Fibroblast of lung (primary cell): ENCODE measurements around the gene TF. TPM values are rescaled to one million over a fixed set of nuclear protein-coding genes. Genes with fewer than 3 reads are reported as not detected.
"Not testable (repeated sequence)": the region's sequence is repeated elsewhere in the genome, so short reads cannot be mapped to it uniquely, and the experiment has no call there.

Experiments used
- DNase-seq, 2 donors: peaks; one replicate each; pipeline versions ENCODE4 v3.0.0 to v3.0.0-alpha.2; 2010; ENCODE audit warnings: low read depth in 2 of 2
- H2AFZ ChIP-seq: 2 replicates; pipeline ENCODE4 v1.5.1; 2012; ENCODE audit warnings: low read length, control low read depth, inconsistent platforms
- H3K27ac ChIP-seq: 2 replicates; pipeline ENCODE4 v1.5.1; 2011; ENCODE audit warnings: low read length, control low read depth; ENCODE audit not compliant: insufficient read depth
- H3K27me3 ChIP-seq: 2 replicates; pipeline ENCODE4 v1.5.1; 2011; ENCODE audit warnings: mild to moderate bottlenecking, low read length; ENCODE audit not compliant: control insufficient read depth, insufficient read depth
- H3K36me3 ChIP-seq: 2 replicates; pipeline ENCODE4 v1.5.1; 2011; ENCODE audit warnings: low read length; ENCODE audit not compliant: control insufficient read depth, insufficient read depth
- H3K4me1 ChIP-seq: 2 replicates; pipeline ENCODE4 v1.5.1; 2011; ENCODE audit warnings: low read length; ENCODE audit not compliant: control insufficient read depth, insufficient read depth; ENCODE audit errors: extremely low read depth
- H3K4me2 ChIP-seq: 2 replicates; pipeline ENCODE4 v1.5.1; 2011; ENCODE audit warnings: low read length, control low read depth; ENCODE audit not compliant: insufficient read depth; ENCODE audit errors: extremely low read depth
- H3K4me3 ChIP-seq, 4 experiments: fragments of 200-600 bp in 1 of 4; sonication (generic) in 1 of 4; replicated peaks in 1 of 4; 2 replicates each; pipeline ENCODE4 v1.5.1; 2011 to 2016; ENCODE audit warnings: low read length in 4 of 4, low read depth in 3 of 4, mild to moderate bottlenecking in 3 of 4, control low read depth in 2 of 4, inconsistent platforms in 1 of 4, mixed read lengths in 1 of 4; ENCODE audit not compliant: insufficient read depth in 1 of 4; ENCODE audit errors: control extremely low read depth in 1 of 4
- H3K79me2 ChIP-seq: 2 replicates; pipeline ENCODE4 v1.5.1; 2012; ENCODE audit warnings: mild to moderate bottlenecking, low read length, inconsistent platforms; ENCODE audit not compliant: control insufficient read depth, insufficient read depth
- H3K9ac ChIP-seq: 2 replicates; pipeline ENCODE4 v1.5.1; 2011; ENCODE audit warnings: mild to moderate bottlenecking, low read length, control low read depth; ENCODE audit not compliant: insufficient read depth
- H3K9me3 ChIP-seq: 2 replicates; pipeline ENCODE4 v1.5.1; 2012; ENCODE audit warnings: low read depth, low read length; ENCODE audit not compliant: control insufficient read depth, insufficient read depth
- H4K20me1 ChIP-seq: 2 replicates; pipeline ENCODE4 v1.5.1; 2011; ENCODE audit warnings: low read length; ENCODE audit not compliant: control insufficient read depth, insufficient read depth; ENCODE audit errors: extremely low read depth
- EZH2 ChIP-seq: IDR thresholded peaks from 2 replicates; pipeline ENCODE4 v1.5.1; 2012; ENCODE audit warnings: low read length, control low read depth, mild to moderate bottlenecking; ENCODE audit errors: missing control alignments
- polyA plus RNA-seq, 2 donors: library from polyadenylated mRNA; depleted of rRNA in 1 of 2; stranded (reverse) in 1 of 2; unstranded in 1 of 2; fragments of >200 nt; gene quantifications; 2 replicates each; pipeline ENCODE4 v1.2.1, GENCODE V29; 2011 to 2012; ENCODE audit warnings: missing spikeins in 1 of 2
- total RNA-seq: library from RNA; depleted of rRNA; stranded (reverse); fragments of >200 nt; gene quantifications from 2 replicates; pipeline ENCODE4 v1.2.1, GENCODE V29; 2014
- TF ChIP-seq, protein P1 (sequence below), 2 donors: IDR thresholded peaks in 1 of 2; conservative IDR thresholded peaks in 1 of 2; 1 replicate in 1 of 2; 2 replicates in 1 of 2; pipeline ENCODE4 v1.5.1; 2011 to 2012; ENCODE audit warnings: low read length in 2 of 2, control low read depth in 1 of 2, inconsistent platforms in 1 of 2, low read depth in 1 of 2, mild to moderate bottlenecking in 1 of 2

TF gene
- total and polyA plus RNA-seq, 2 donors (not counting 1 experiment from before 2014, with no cell fraction given): 0.05 to 0.33 TPM

DNA sequence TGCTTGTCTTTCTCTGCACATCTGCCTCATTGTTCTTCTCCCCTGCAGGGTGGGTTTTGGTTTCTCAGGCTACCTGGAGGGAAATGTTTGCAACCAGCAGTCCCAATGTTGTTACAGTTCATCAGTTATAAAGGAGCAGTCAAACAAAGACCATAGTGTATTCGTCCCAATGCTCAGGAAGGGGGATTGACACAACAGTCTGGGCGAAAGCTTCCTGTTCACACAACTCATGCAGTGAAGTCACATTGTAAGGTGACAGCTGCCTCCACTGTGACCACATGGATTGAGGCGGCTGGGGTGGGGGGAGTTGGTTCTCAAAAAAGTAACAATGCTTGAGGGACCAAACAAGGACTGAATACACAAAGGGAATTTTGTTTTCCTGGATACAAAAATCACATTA is 28.8 kb upstream of the TF start:
- TF ChIP-seq, protein P1, sequence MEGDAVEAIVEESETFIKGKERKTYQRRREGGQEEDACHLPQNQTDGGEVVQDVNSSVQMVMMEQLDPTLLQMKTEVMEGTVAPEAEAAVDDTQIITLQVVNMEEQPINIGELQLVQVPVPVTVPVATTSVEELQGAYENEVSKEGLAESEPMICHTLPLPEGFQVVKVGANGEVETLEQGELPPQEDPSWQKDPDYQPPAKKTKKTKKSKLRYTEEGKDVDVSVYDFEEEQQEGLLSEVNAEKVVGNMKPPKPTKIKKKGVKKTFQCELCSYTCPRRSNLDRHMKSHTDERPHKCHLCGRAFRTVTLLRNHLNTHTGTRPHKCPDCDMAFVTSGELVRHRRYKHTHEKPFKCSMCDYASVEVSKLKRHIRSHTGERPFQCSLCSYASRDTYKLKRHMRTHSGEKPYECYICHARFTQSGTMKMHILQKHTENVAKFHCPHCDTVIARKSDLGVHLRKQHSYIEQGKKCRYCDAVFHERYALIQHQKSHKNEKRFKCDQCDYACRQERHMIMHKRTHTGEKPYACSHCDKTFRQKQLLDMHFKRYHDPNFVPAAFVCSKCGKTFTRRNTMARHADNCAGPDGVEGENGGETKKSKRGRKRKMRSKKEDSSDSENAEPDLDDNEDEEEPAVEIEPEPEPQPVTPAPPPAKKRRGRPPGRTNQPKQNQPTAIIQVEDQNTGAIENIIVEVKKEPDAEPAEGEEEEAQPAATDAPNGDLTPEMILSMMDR (conservative IDR thresholded peaks at IDR 0.05 in 1 of 2, IDR thresholded peaks at IDR 0.05 in 1 of 2; ENCODE audit: low read depth in 1 of 2, low read length in 2 of 2): no peak
- no peak for TF ChIP-seq EZH2

DNA sequence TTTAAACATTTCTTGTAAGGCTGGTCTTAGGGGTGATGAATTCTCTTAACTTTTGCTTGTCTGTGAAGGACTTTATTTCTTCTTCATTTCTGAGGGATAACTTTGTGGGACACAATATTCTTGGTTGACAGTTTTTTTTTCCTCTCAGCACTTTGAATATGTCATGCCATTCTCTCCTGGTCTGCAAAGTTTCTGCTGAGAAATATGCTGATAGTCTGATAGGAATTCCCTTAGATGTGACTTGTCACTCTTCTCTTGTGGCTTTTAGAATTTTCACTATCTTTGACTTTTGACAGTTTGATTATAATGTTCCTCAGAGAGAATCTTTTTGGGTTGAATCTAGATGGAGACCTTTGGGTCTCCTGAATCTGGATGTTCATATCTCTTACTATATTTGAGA is 23.3 kb upstream of the TF start:
- H3K36me3 ChIP-seq: no peaks in the 10 kb centered on the region
- no peaks in the 10 kb centered on the region for H3K79me2 ChIP-seq
- no peaks in the 10 kb centered on the region for H3K27me3 ChIP-seq
- no peak overlapping the region for H3K27ac ChIP-seq
- no peaks in the 10 kb centered on the region for H3K4me1 ChIP-seq
- TF ChIP-seq EZH2: no peak
- TF ChIP-seq, protein P1 (conservative IDR thresholded peaks at IDR 0.05 in 1 of 2, IDR thresholded peaks at IDR 0.05 in 1 of 2; ENCODE audit: low read depth in 1 of 2, low read length in 2 of 2): no peak
- no peak for DNase-seq
- H3K9me3 ChIP-seq: no peaks in the 10 kb centered on the region
- H2AFZ ChIP-seq: no peak overlapping the region
- no peak overlapping the region for H3K4me2 ChIP-seq
- H3K9ac ChIP-seq: no peak overlapping the region
- H4K20me1 ChIP-seq: no peaks in the 10 kb centered on the region
- H3K4me3 ChIP-seq: no peak overlapping the region

More for the DNA sequence above, 28.8 kb upstream of the TF start:
- H3K4me3 ChIP-seq: no peak overlapping the region
- H3K4me1 ChIP-seq: no peaks in the 10 kb centered on the region
- H3K79me2 ChIP-seq: no peaks in the 10 kb centered on the region
- H3K36me3 ChIP-seq: no peaks in the 10 kb centered on the region
- H3K27ac ChIP-seq: no peak overlapping the region
- no peaks in the 10 kb centered on the region for H3K27me3 ChIP-seq
- H3K9me3 ChIP-seq: no peaks in the 10 kb centered on the region
- no peak overlapping the region for H3K9ac ChIP-seq
- no peak overlapping the region for H3K4me2 ChIP-seq
- no peaks in the 10 kb centered on the region for H4K20me1 ChIP-seq
- H2AFZ ChIP-seq: no peak overlapping the region
- no peak for DNase-seq

DNA sequence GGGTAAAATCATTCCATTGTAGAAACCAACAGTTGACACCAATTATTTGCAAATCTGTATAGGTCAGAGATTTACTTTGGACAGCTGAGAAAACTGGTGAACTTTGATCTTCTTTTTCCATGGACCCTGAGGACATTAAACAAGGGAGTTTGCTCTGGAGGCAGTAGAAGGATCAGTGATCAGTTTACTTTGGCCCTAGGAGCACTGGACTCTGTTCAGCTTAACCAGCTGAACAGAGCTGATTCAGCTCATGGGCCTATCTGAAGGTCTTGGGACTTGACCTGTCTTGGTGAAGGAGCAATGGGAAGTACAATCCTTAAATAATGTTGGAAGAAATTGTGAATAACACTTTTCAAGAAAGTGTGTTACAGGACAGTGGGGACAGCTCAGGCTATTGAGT is 15.2 kb upstream of the TF start:
- H3K36me3 ChIP-seq: no peaks in the 10 kb centered on the region
- H3K4me1 ChIP-seq: no peaks in the 10 kb centered on the region
- no peaks in the 10 kb centered on the region for H4K20me1 ChIP-seq
- H3K9ac ChIP-seq: no peak overlapping the region
- H3K4me2 ChIP-seq: no peak overlapping the region
- no peak for TF ChIP-seq EZH2
- no peak overlapping the region for H2AFZ ChIP-seq
- H3K27me3 ChIP-seq: no peaks in the 10 kb centered on the region
- no peak overlapping the region for H3K4me3 ChIP-seq
- no peaks in the 10 kb centered on the region for H3K79me2 ChIP-seq
- DNase-seq: no peak
- H3K27ac ChIP-seq: no peak overlapping the region
- no peaks in the 10 kb centered on the region for H3K9me3 ChIP-seq

DNA sequence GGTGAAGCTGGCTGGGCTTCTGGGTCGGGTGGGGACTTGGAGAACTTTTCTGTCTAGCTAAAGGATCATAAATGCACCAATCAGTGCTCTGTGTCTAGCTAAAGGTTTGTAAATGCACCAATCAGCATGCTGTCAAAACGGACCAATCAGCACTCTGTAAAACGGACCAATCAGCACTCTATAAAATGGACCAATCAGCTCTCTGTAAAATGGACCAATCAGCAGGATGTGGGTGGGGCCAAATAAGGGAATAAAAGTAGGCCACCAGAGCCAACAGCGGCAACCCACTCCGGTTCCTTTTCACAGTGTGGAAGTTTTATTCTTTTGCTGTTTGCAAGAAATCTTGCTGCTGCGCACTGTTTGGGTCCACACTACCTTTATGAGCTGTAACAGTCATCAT is 14.0 kb upstream of the TF start:
- not testable (repeated sequence) for H3K27ac ChIP-seq, H3K9ac ChIP-seq, DNase-seq, H3K36me3 ChIP-seq, H3K27me3 ChIP-seq, H3K4me3 ChIP-seq, H3K9me3 ChIP-seq, H2AFZ ChIP-seq, H3K4me2 ChIP-seq, H3K79me2 ChIP-seq, H4K20me1 ChIP-seq, H3K4me1 ChIP-seq
